Measurements from ENCODE around the gene ITK. TPM values are rescaled to one million over a fixed set of nuclear protein-coding genes. Genes with fewer than 3 reads are reported as not detected.

Gene ITK
- total RNA-seq, 1 donor from 2014 or later: not detected

GRCh38 chr5:157283434-157283833 lies 102.8 kb downstream of the ITK start:
- H2AFZ ChIP-seq (replicated peaks): no peak overlapping the region
- TF ChIP-seq EZH2phosphoT487 (IDR thresholded peaks at IDR 0.05) (no peak), CTCF (IDR thresholded peaks at IDR 0.05) (no peak)
- H3K4me1 Mint-ChIP-seq: peaks cover 12% of the 10 kb centered on the region
- H3K4me3 Mint-ChIP-seq: no peak overlapping the region
- no peak overlapping the region for H3K4me2 ChIP-seq
- no peak for DNase-seq (ENCODE audit: low spot score)
- no peaks in the 10 kb centered on the region for H3K36me3 ChIP-seq
- H4K20me1 ChIP-seq (ENCODE audit: low read depth): peaks cover 5% of the 10 kb centered on the region
- no peak overlapping the region for H3K27ac Mint-ChIP-seq
- H3K9ac ChIP-seq: no peak overlapping the region
- H3K4me3 ChIP-seq: no peak overlapping the region
- H3F3A ChIP-seq (ENCODE audit: low read depth): no peaks in the 10 kb centered on the region
- no peaks in the 10 kb centered on the region for H3K9me3 ChIP-seq (ENCODE audit: low read depth)
- H3K4me1 ChIP-seq: no peaks in the 10 kb centered on the region
- no peaks in the 10 kb centered on the region for H3K9me3 Mint-ChIP-seq
- peaks cover 10% of the 10 kb centered on the region for H3K36me3 Mint-ChIP-seq
- H3K27ac ChIP-seq: no peak overlapping the region
- H3K27me3 ChIP-seq: no peaks in the 10 kb centered on the region
- H3K27me3 Mint-ChIP-seq (ENCODE audit: insufficient read depth, low read depth): peaks cover 2% of the 10 kb centered on the region
- peaks cover 54% of the 10 kb centered on the region for H3K79me2 ChIP-seq (ENCODE audit: low read depth)

GRCh38 chr5:157284458-157285212 lies 104.0 kb downstream of the ITK start:
- H3K36me3 ChIP-seq: no peaks in the 10 kb centered on the region
- Mint-ChIP-seq H3K27me3 (ENCODE audit: insufficient read depth, low read depth) (peaks cover 2% of the 10 kb centered on the region), H3K4me1 (peaks cover 12% of the 10 kb centered on the region), H3K9me3 (no peaks in the 10 kb centered on the region), H3K27ac (no peak overlapping the region), H3K4me3 (no peak overlapping the region), H3K36me3 (peaks cover 10% of the 10 kb centered on the region)
- no peak for TF ChIP-seq EZH2 (IDR thresholded peaks at IDR 0.05)
- no peak for TF ChIP-seq CTCF (IDR thresholded peaks at IDR 0.05)
- no peak for TF ChIP-seq EZH2phosphoT487 (IDR thresholded peaks at IDR 0.05)
- H4K20me1 ChIP-seq (ENCODE audit: low read depth): no peaks in the 10 kb centered on the region
- no peak overlapping the region for H2AFZ ChIP-seq (replicated peaks)
- H3K9me3 ChIP-seq (ENCODE audit: low read depth): no peaks in the 10 kb centered on the region
- DNase-seq (ENCODE audit: low spot score): no peak
- no peak overlapping the region for H3K4me3 ChIP-seq
- H3F3A ChIP-seq (ENCODE audit: low read depth): no peaks in the 10 kb centered on the region
- no peaks in the 10 kb centered on the region for H3K27me3 ChIP-seq
- peaks cover 46% of the 10 kb centered on the region for H3K79me2 ChIP-seq (ENCODE audit: low read depth)
- H3K27ac ChIP-seq: no peak overlapping the region
- H3K9ac ChIP-seq: no peak overlapping the region
- H3K4me2 ChIP-seq: no peak overlapping the region
- H3K4me1 ChIP-seq: no peaks in the 10 kb centered on the region

- Histone ChIP-seq H3K27ac (no peak overlapping the region), H4K20me1 (ENCODE audit: low read depth) (no peaks in the 10 kb centered on the region), H3F3A (ENCODE audit: low read depth) (no peaks in the 10 kb centered on the region), H3K36me3 (no peaks in the 10 kb centered on the region), H3K27me3 (no peaks in the 10 kb centered on the region), H3K4me3 (no peak overlapping the region), H3K79me2 (ENCODE audit: low read depth) (peaks cover 39% of the 10 kb centered on the region), H3K4me2 (no peak overlapping the region), H3K9ac (no peak overlapping the region), H3K4me1 (no peaks in the 10 kb centered on the region), H3K9me3 (ENCODE audit: low read depth) (no peaks in the 10 kb centered on the region), H2AFZ (replicated peaks) (no peak overlapping the region)
- H3K4me3 Mint-ChIP-seq: no peak overlapping the region
- no peaks in the 10 kb centered on the region for H3K9me3 Mint-ChIP-seq
- H3K27me3 Mint-ChIP-seq (ENCODE audit: insufficient read depth, low read depth): peaks cover 4% of the 10 kb centered on the region
- H3K4me1 Mint-ChIP-seq: peaks cover 12% of the 10 kb centered on the region
- peaks cover 11% of the 10 kb centered on the region for H3K36me3 Mint-ChIP-seq
- TF ChIP-seq EZH2 (IDR thresholded peaks at IDR 0.05) (no peak), CTCF (IDR thresholded peaks at IDR 0.05) (no peak), EZH2phosphoT487 (IDR thresholded peaks at IDR 0.05) (no peak)
- no peak for DNase-seq (ENCODE audit: low spot score)
- no peak overlapping the region for H3K27ac Mint-ChIP-seq
These were observed 104.8 kb downstream of the ITK start for GRCh38 chr5:157285310-157286035.
